ENCODE results near the gene GCGR.

DNA sequence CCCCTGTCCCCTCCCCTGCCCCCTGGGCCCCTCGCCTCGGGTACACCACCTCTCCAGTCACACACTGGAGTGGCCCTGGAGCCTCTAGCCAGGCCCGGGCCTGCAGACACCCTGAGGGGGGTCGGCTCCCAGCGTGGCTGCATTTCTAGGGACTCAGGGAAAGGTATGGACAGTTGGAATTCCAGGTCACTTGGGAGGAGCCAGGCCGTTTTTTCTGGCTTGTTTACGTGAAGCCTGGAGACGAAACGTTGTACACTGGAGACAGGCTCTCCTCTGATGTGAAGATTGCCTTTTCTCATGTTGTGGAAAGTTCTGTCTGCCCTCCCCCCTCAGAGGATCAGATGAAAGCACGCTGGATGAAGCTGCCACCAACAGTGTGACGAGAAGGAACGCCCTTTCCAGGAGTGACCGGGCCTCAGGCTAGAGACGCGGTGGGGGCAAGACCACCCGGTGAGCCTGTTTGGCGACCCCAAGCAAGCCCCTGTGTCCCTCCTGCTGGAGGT, 34.9 kb downstream of the GCGR start:
- TF ChIP-seq, protein P1, sequence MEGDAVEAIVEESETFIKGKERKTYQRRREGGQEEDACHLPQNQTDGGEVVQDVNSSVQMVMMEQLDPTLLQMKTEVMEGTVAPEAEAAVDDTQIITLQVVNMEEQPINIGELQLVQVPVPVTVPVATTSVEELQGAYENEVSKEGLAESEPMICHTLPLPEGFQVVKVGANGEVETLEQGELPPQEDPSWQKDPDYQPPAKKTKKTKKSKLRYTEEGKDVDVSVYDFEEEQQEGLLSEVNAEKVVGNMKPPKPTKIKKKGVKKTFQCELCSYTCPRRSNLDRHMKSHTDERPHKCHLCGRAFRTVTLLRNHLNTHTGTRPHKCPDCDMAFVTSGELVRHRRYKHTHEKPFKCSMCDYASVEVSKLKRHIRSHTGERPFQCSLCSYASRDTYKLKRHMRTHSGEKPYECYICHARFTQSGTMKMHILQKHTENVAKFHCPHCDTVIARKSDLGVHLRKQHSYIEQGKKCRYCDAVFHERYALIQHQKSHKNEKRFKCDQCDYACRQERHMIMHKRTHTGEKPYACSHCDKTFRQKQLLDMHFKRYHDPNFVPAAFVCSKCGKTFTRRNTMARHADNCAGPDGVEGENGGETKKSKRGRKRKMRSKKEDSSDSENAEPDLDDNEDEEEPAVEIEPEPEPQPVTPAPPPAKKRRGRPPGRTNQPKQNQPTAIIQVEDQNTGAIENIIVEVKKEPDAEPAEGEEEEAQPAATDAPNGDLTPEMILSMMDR (IDR thresholded peaks at IDR 0.05), result no peak
- TF ChIP-seq EZH2phosphoT487 (IDR thresholded peaks at IDR 0.05), result no peak
